GM18861 (cell line): ENCODE data around the gene DENND1A.

ENCODE experiments used
- ATAC-seq: cut with Tn5 transposase; IDR thresholded peaks from one replicate; pipeline ENCODE4 v1.9.1; 2021; ENCODE audit not compliant: unreplicated experiment

Gene DENND1A

GRCh38 chr9:123597876-123598556 lies 331.9 kb downstream of the DENND1A start:
- ATAC-seq = no peak

GRCh38 chr9:123597048-123597447 lies 332.9 kb downstream of the DENND1A start:
- ATAC-seq = no peak

- ATAC-seq = no peak
These were observed 338.6 kb downstream of the DENND1A start for GRCh38 chr9:123591283-123591682.

GRCh38 chr9:123590499-123590898 lies 339.4 kb downstream of the DENND1A start:
- ATAC-seq = no peak

- ATAC-seq = no peak
These were observed 340.3 kb downstream of the DENND1A start for GRCh38 chr9:123589361-123590239.

- no peak for ATAC-seq
These were observed 343.7 kb downstream of the DENND1A start for GRCh38 chr9:123586275-123586674.

- no peak for ATAC-seq
These were observed 345.4 kb downstream of the DENND1A start for GRCh38 chr9:123584202-123585176.

- no peak for ATAC-seq
These were observed 346.3 kb downstream of the DENND1A start for GRCh38 chr9:123583646-123584045.

- no peak for ATAC-seq
These were observed 358.7 kb downstream of the DENND1A start for GRCh38 chr9:123571240-123571639.

- ATAC-seq = no peak
These were observed 360.9 kb downstream of the DENND1A start for GRCh38 chr9:123568691-123569688.

- no peak for ATAC-seq
These were observed 362.9 kb downstream of the DENND1A start for GRCh38 chr9:123567013-123567412.

GRCh38 chr9:123564652-123565051 lies 365.3 kb downstream of the DENND1A start:
- ATAC-seq = no peak

- ATAC-seq = no peak
These were observed 367.0 kb downstream of the DENND1A start for GRCh38 chr9:123562844-123563346.

- ATAC-seq = no peak
These were observed 368.9 kb downstream of the DENND1A start for GRCh38 chr9:123561046-123561445.

GRCh38 chr9:123556464-123557435 lies 373.2 kb downstream of the DENND1A start:
- no peak for ATAC-seq

- no peak for ATAC-seq
These were observed 374.3 kb downstream of the DENND1A start for GRCh38 chr9:123555646-123556045.

GRCh38 chr9:123552530-123552929 lies 377.4 kb downstream of the DENND1A start:
- ATAC-seq = no peak

GRCh38 chr9:123551734-123552133 lies 378.2 kb downstream of the DENND1A start:
- no peak for ATAC-seq
